Tibial artery (tissue), 4 donors: Measurements from ENCODE around the gene UIMC1.

Source experiments
- DNase-seq, 2 donors: peaks; one replicate each; pipeline ENCODE4 v3.0.0-alpha.2; 2019
- H3K27ac ChIP-seq, 2 donors: fragments of 200-600 bp; sonication (generic) in 1 of 2; 1 replicate in 1 of 2; 2 replicates in 1 of 2; pipeline ENCODE4 v1.5.1; 2018 to 2019; ENCODE audit warnings: mild to moderate bottlenecking in 1 of 2
- H3K27me3 ChIP-seq, 2 donors: fragments of 200-600 bp; sonication (generic) in 1 of 2; one replicate each; pipeline versions ENCODE4 v1.5.1 to v1.6.0; 2016 to 2019
- H3K36me3 ChIP-seq, 3 donors: fragments of 200-600 bp; sonication (generic) in 2 of 3; one replicate each; pipeline ENCODE4 v1.5.1; 2016 to 2019; ENCODE audit warnings: mild to moderate bottlenecking in 2 of 3
- H3K4me1 ChIP-seq, 4 donors: fragments of 200-600 bp; sonication (generic) in 2 of 4; 1 replicate in 3 of 4; 2 replicates in 1 of 4; pipeline ENCODE4 v1.5.1; 2016 to 2019
- H3K4me3 ChIP-seq, 2 donors: fragments of 200-600 bp; sonication (generic) in 1 of 2; 1 replicate in 1 of 2; 2 replicates in 1 of 2; pipeline ENCODE4 v1.5.1; 2018 to 2019; ENCODE audit warnings: mild to moderate bottlenecking in 2 of 2
- H3K9me3 ChIP-seq, 3 donors: fragments of 200-600 bp; sonication (generic) in 1 of 3; one replicate each; pipeline ENCODE4 v1.5.1; 2016 to 2019
- intact Hi-C: fragments of 100-400 bp; cut with DNase I; formaldehyde crosslinking; loops from one replicate; pipeline ENCODE4 v1.15.0; 2023; ENCODE audit warnings: low total_unique reads
- TF ChIP-seq, protein P1 (sequence below), 2 experiments: fragments of 200-600 bp in 1 of 2; fragments of 450-650 bp in 1 of 2; IDR thresholded peaks; one replicate each; pipeline ENCODE4 v1.5.1; 2017 to 2019; ENCODE audit warnings: antibody characterized with exemption in 2 of 2, mild to moderate bottlenecking in 1 of 2, moderate library complexity in 1 of 2

Gene UIMC1

GRCh38 chr5:176952531-176953193, 53.9 kb downstream of the UIMC1 start:
- TF ChIP-seq, protein P1, sequence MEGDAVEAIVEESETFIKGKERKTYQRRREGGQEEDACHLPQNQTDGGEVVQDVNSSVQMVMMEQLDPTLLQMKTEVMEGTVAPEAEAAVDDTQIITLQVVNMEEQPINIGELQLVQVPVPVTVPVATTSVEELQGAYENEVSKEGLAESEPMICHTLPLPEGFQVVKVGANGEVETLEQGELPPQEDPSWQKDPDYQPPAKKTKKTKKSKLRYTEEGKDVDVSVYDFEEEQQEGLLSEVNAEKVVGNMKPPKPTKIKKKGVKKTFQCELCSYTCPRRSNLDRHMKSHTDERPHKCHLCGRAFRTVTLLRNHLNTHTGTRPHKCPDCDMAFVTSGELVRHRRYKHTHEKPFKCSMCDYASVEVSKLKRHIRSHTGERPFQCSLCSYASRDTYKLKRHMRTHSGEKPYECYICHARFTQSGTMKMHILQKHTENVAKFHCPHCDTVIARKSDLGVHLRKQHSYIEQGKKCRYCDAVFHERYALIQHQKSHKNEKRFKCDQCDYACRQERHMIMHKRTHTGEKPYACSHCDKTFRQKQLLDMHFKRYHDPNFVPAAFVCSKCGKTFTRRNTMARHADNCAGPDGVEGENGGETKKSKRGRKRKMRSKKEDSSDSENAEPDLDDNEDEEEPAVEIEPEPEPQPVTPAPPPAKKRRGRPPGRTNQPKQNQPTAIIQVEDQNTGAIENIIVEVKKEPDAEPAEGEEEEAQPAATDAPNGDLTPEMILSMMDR (IDR thresholded peaks at IDR 0.05), result no peak
- intact Hi-C loops, result no loop called here
- Histone ChIP-seq H3K36me3 (peaks cover 45 to 55% (median 54%) of the 10 kb centered on the region in 3 donors), H3K9me3 (no peaks in the 10 kb centered on the region), H3K27me3 (no peaks in the 10 kb centered on the region), H3K27ac (no peak overlapping the region), H3K4me3 (no peak overlapping the region), H3K4me1 (no peaks in the 10 kb centered on the region)
- DNase-seq, result no peak

DNA sequence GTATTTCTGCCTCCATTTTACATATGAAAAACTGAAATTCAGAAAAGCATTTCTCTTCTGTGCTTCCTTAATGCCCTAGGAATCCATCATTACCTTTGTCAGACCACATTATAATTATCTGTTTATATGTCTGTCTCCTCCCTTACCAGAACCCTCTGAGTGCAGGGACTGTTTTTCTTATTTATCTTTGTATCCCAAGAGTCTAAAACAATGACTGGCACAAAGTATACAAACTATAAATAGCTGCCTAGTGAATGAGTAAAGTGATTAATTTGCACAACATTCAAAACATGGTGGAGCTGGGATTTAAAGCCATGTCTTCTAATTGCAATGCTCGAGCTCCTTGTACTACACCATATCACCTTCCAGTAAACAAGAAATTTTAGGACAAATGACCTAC, 58.1 kb downstream of the UIMC1 start:
- Histone ChIP-seq H3K9me3 (no peaks in the 10 kb centered on the region), H3K36me3 (peaks cover 38 to 65% (median 51%) of the 10 kb centered on the region in 3 donors), H3K4me3 (no peak overlapping the region), H3K4me1 (no peaks in the 10 kb centered on the region), H3K27me3 (no peaks in the 10 kb centered on the region), H3K27ac (no peak overlapping the region)
- TF ChIP-seq, protein P1 (IDR thresholded peaks at IDR 0.05), result no peak
- no peak for DNase-seq
- intact Hi-C loops, result no loop called here

DNA sequence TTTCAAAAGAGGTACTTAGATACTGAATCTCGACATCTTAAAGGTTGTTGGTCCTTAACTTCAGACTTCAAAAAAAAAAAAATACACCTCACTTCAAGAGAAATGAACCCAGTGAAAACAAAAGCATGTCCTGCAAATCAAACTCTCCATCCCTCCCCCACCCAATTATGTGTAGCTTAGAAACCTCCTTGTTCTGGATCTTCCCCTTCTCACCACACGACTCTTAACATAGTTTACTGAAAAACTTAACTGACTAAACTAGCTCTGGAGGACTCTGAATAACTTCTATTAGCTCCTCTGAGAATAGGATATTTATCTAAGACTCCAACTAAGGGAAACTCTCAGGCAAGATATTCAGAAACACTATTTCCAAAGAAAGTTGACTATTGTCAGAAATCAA, 58.7 kb downstream of the UIMC1 start:
- H3K27ac ChIP-seq, result no peak overlapping the region
- DNase-seq, result no peak
- no peak overlapping the region for H3K4me3 ChIP-seq
- H3K4me1 ChIP-seq, result no peaks in the 10 kb centered on the region
- TF ChIP-seq, protein P1 (IDR thresholded peaks at IDR 0.05), result no peak
- no peaks in the 10 kb centered on the region for H3K9me3 ChIP-seq
- peaks cover 43 to 71% (median 57%) of the 10 kb centered on the region in 3 donors for H3K36me3 ChIP-seq
- H3K27me3 ChIP-seq, result no peaks in the 10 kb centered on the region
- intact Hi-C loops, result no loop called here

GRCh38 chr5:176944268-176944667, 62.3 kb downstream of the UIMC1 start:
- TF ChIP-seq, protein P1 (IDR thresholded peaks at IDR 0.05), result no peak
- H3K36me3 ChIP-seq, result peaks cover 24 to 76% (median 52%) of the 10 kb centered on the region in 3 donors
- peaks cover 0 to 8% (median 0%) of the 10 kb centered on the region in 4 donors for H3K4me1 ChIP-seq
- no peak overlapping the region for H3K27ac ChIP-seq
- no peaks in the 10 kb centered on the region for H3K27me3 ChIP-seq
- no peak for DNase-seq
- H3K9me3 ChIP-seq, result no peaks in the 10 kb centered on the region
- H3K4me3 ChIP-seq, result no peak overlapping the region
- intact Hi-C loops, result no loop called here

DNA sequence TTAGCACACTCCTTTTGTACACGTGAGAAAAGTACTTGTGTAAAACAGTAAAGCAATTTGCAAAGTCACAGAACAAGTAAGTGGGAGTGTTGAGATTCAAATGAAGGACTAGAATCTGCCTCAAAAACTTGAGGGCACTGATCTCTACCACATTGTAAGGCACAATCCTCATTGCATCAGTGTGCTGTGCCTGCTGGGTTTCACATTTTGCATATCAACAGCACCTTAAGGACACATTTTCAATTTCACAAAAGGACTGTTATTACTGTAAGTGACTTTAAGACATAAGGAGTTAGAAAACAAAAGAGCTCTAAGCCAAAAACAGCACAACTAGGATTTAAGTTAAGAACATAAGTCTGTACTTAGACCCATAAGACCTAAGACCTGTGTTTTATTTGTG, 62.8 kb downstream of the UIMC1 start:
- DNase-seq, result no peak
- intact Hi-C loops, result no loop called here
- no peaks in the 10 kb centered on the region for H3K9me3 ChIP-seq
- peaks cover 0 to 8% (median 0%) of the 10 kb centered on the region in 4 donors for H3K4me1 ChIP-seq
- peaks cover 26 to 77% (median 49%) of the 10 kb centered on the region in 3 donors for H3K36me3 ChIP-seq
- H3K27ac ChIP-seq, result no peak overlapping the region
- no peaks in the 10 kb centered on the region for H3K27me3 ChIP-seq
- TF ChIP-seq, protein P1 (IDR thresholded peaks at IDR 0.05), result no peak
- no peak overlapping the region for H3K4me3 ChIP-seq
